H1 (cell line): Measurements from ENCODE around the gene SCYL1. TPM values are rescaled to one million over a fixed set of nuclear protein-coding genes. Genes with fewer than 3 reads are reported as not detected.

Experiments used
- CTCF ChIA-PET: fragments of 300-600 bp; sonication (Branson Sonifier 250); formaldehyde crosslinking; loops from one replicate; lab custom pipeline; 2021; ENCODE audit not compliant: partially characterized antibody; lab: Charles Lee
- POLR2A ChIA-PET: fragments of 300-600 bp; sonication (Branson Sonifier 250); formaldehyde crosslinking; loops from one replicate; lab custom pipeline; 2021; ENCODE audit warnings: inconsistent platforms; ENCODE audit not compliant: partially characterized antibody; lab: Charles Lee
- DNase-seq, 2 experiments: peaks; one replicate each; pipeline versions ENCODE4 v3.0.0 to v3.0.0-alpha.2; 2010 to 2022; ENCODE audit warnings: low spot score in 2 of 2, low read depth in 1 of 2, mixed read lengths in 1 of 2
- FAIRE-seq: peaks from 2 replicates; lab custom pipeline; 2011; peaks lifted over from hg19 to GRCh38; lab: Jason Lieb, UNC
- H2AFZ ChIP-seq: 2 replicates; pipeline ENCODE4 v1.8.1; 2012; ENCODE audit warnings: low read length, inconsistent platforms
- H2AK5ac ChIP-seq: 2 replicates; pipeline ENCODE4 v1.6.1; 2013; ENCODE audit warnings: low read depth, low read length
- H2BK120ac ChIP-seq: replicated peaks from 2 replicates; pipeline ENCODE3; 2013; ENCODE audit warnings: low read depth, low read length, inconsistent platforms
- H2BK12ac ChIP-seq: 2 replicates; pipeline ENCODE4 v1.6.1; 2013; ENCODE audit warnings: low read depth, low read length
- H2BK15ac ChIP-seq: 2 replicates; pipeline ENCODE4 v1.6.1; 2013; ENCODE audit warnings: low read length
- H2BK20ac ChIP-seq: 2 replicates; pipeline ENCODE4 v1.6.1; 2013; ENCODE audit warnings: low read length
- H2BK5ac ChIP-seq: 2 replicates; pipeline ENCODE4 v1.6.1; 2013; ENCODE audit warnings: low read depth, low read length
- H3K14ac ChIP-seq: 2 replicates; pipeline ENCODE4 v1.6.1; 2013; ENCODE audit warnings: inconsistent platforms; ENCODE audit not compliant: insufficient read length
- H3K18ac ChIP-seq: 2 replicates; pipeline ENCODE4 v1.6.1; 2013; ENCODE audit warnings: low read length; ENCODE audit errors: extremely low read depth
- H3K23ac ChIP-seq: 2 replicates; pipeline ENCODE4 v1.6.1; 2013; ENCODE audit warnings: inconsistent platforms; ENCODE audit not compliant: insufficient read length
- H3K23me2 ChIP-seq: 2 replicates; pipeline ENCODE4 v1.6.1; 2013; ENCODE audit warnings: low read depth, low read length
- H3K27ac ChIP-seq: 2 replicates; pipeline ENCODE4 v1.6.1; 2011; ENCODE audit warnings: low read depth, low read length, inconsistent platforms
- H3K27me3 ChIP-seq, 4 experiments: replicated peaks in 1 of 4; 1 replicate in 1 of 4; 2 replicates in 3 of 4; pipeline versions ENCODE4 v1.6.1 to v1.8.1; 2011 to 2013; ENCODE audit warnings: low read length in 3 of 4, mild to moderate bottlenecking in 3 of 4, inconsistent platforms in 2 of 4, mixed read lengths in 2 of 4, moderate library complexity in 1 of 4; ENCODE audit not compliant: control insufficient read depth in 3 of 4, insufficient read depth in 3 of 4; ENCODE audit errors: extremely low read depth in 1 of 4
- H3K36me3 ChIP-seq, 4 experiments: 2 replicates each; pipeline versions ENCODE4 v1.6.1 to v1.8.1; 2011 to 2013; ENCODE audit warnings: mild to moderate bottlenecking in 4 of 4, low read length in 3 of 4, moderate library complexity in 2 of 4, control low read depth in 1 of 4, inconsistent platforms in 1 of 4; ENCODE audit not compliant: insufficient read depth in 4 of 4, control insufficient read depth in 2 of 4
- H3K4ac ChIP-seq: replicated peaks from 2 replicates; pipeline ENCODE3; 2013; ENCODE audit warnings: low read length, low read depth, mixed read lengths, inconsistent platforms; ENCODE audit not compliant: insufficient read length
- H3K4me1 ChIP-seq, 4 experiments: replicated peaks in 1 of 4; 1 replicate in 1 of 4; 2 replicates in 3 of 4; pipeline versions ENCODE4 v1.6.1 to v1.8.1; 2011 to 2013; ENCODE audit warnings: low read length in 3 of 4, inconsistent platforms in 2 of 4, mixed read lengths in 1 of 4; ENCODE audit not compliant: insufficient read depth in 4 of 4, control insufficient read depth in 3 of 4
- H3K4me2 ChIP-seq, 2 experiments: 2 replicates each; pipeline versions ENCODE4 v1.6.1 to v1.8.1; 2011 to 2013; ENCODE audit warnings: low read depth in 2 of 2, low read length in 2 of 2, control low read depth in 1 of 2, inconsistent platforms in 1 of 2, mild to moderate bottlenecking in 1 of 2; ENCODE audit not compliant: insufficient read depth in 1 of 2
- H3K4me3 ChIP-seq, 4 experiments: fragments of 200-600, 300-600 bp in 1 of 4; sonication (generic), shearing (Covaris generic), sonication (Bioruptor Twin) in 1 of 4; 2 replicates each; pipeline versions ENCODE4 v1.5.1 to v1.8.1; 2011 to 2016; ENCODE audit warnings: low read length in 4 of 4, low read depth in 3 of 4, control low read depth in 2 of 4, inconsistent platforms in 2 of 4, mild to moderate bottlenecking in 2 of 4, mixed read lengths in 1 of 4, moderate library complexity in 1 of 4; ENCODE audit not compliant: insufficient read depth in 2 of 4; ENCODE audit errors: extremely low read depth in 1 of 4
- H3K56ac ChIP-seq: replicated peaks from 2 replicates; pipeline ENCODE3; 2013; ENCODE audit warnings: low read depth, mild to moderate bottlenecking, mixed read lengths, low read length, inconsistent platforms; ENCODE audit not compliant: insufficient read length
- H3K79me1 ChIP-seq: 2 replicates; pipeline ENCODE4 v1.6.1; 2013; ENCODE audit warnings: low read depth, low read length, control low read depth
- H3K79me2 ChIP-seq, 2 experiments: 2 replicates each; pipeline versions ENCODE4 v1.6.1 to v1.8.1; 2012 to 2013; ENCODE audit warnings: low read length in 2 of 2, mild to moderate bottlenecking in 2 of 2, inconsistent platforms in 1 of 2; ENCODE audit not compliant: insufficient read depth in 2 of 2, control insufficient read depth in 1 of 2
- H3K9ac ChIP-seq, 4 experiments: replicated peaks in 1 of 4; 1 replicate in 1 of 4; 2 replicates in 3 of 4; pipeline versions ENCODE4 v1.6.1 to v1.8.1; 2011 to 2013; ENCODE audit warnings: low read depth in 3 of 4, low read length in 3 of 4, control low read depth in 2 of 4, mild to moderate bottlenecking in 2 of 4, moderate library complexity in 2 of 4, inconsistent platforms in 1 of 4; ENCODE audit errors: extremely low read depth in 1 of 4
- H3K9me3 ChIP-seq, 2 experiments: 2 replicates each; pipeline versions ENCODE4 v1.6.1 to v1.8.1; 2012 to 2013; ENCODE audit warnings: mild to moderate bottlenecking in 2 of 2, moderate library complexity in 2 of 2, control low read depth in 1 of 2, inconsistent platforms in 1 of 2, low read depth in 1 of 2, low read length in 1 of 2, mixed read lengths in 1 of 2; ENCODE audit not compliant: insufficient read depth in 2 of 2
- H4K20me1 ChIP-seq, 2 experiments: replicated peaks in 1 of 2; 2 replicates each; pipeline versions ENCODE3 to v1.8.1; 2011 to 2013; ENCODE audit warnings: inconsistent platforms in 2 of 2, low read length in 2 of 2, mild to moderate bottlenecking in 1 of 2; ENCODE audit not compliant: insufficient read depth in 2 of 2, control insufficient read depth in 1 of 2
- H4K5ac ChIP-seq: 2 replicates; pipeline ENCODE4 v1.6.1; 2013; ENCODE audit warnings: low read length, low read depth, mixed read lengths, inconsistent platforms; ENCODE audit not compliant: insufficient read length
- H4K8ac ChIP-seq: 2 replicates; pipeline ENCODE4 v1.8.0; 2013; ENCODE audit warnings: mild to moderate bottlenecking, moderate library complexity, low read length, inconsistent platforms; ENCODE audit not compliant: insufficient read depth; ENCODE audit errors: extremely low read depth
- H4K91ac ChIP-seq: replicated peaks from 2 replicates; pipeline ENCODE3; 2013; ENCODE audit warnings: low read length, mixed read lengths, inconsistent platforms; ENCODE audit not compliant: insufficient read length
- JUND ChIP-seq: IDR thresholded peaks from 2 replicates; pipeline ENCODE4 v1.6.1; 2011; ENCODE audit warnings: mild to moderate bottlenecking, improper control_type of control experiment, low read length
- KDM4A ChIP-seq: IDR thresholded peaks from one replicate; pipeline ENCODE4 v1.7.1; 2012; ENCODE audit warnings: low read depth, mild to moderate bottlenecking, moderate library complexity, low read length, inconsistent platforms; ENCODE audit not compliant: severe bottlenecking
- NANOG ChIP-seq: IDR thresholded peaks from 2 replicates; pipeline ENCODE4 v1.6.1; 2011; ENCODE audit warnings: low read length, low read depth, mild to moderate bottlenecking, inconsistent platforms; ENCODE audit not compliant: insufficient read depth, poor library complexity, severe bottlenecking
- PHF8 ChIP-seq: fragments of 200-600 bp; sonication (generic); conservative IDR thresholded peaks from 2 replicates; pipeline ENCODE4 v1.7.1; 2012; ENCODE audit warnings: low read depth, mild to moderate bottlenecking, inconsistent platforms, low read length, moderate library complexity
- ZNF274 ChIP-seq: IDR thresholded peaks from 2 replicates; pipeline ENCODE4 v1.7.0; 2012; ENCODE audit warnings: low read length, borderline replicate concordance; ENCODE audit errors: extremely low read depth
- WGBS, 2 experiments: shearing (Covaris generic) in 1 of 2; methylation state at CpG; one replicate each; pipeline versions ENCODE4 v1.1.6 to v1.1.7; 2013 to 2015; ENCODE audit warnings: low lambda C conversion rate in 2 of 2, mixed read lengths in 2 of 2, inconsistent platforms in 1 of 2, low coverage in 1 of 2, missing lambda C conversion rate in 1 of 2; ENCODE audit not compliant: insufficient replicate concordance in 2 of 2, insufficient coverage in 1 of 2, insufficient read length in 1 of 2; ENCODE audit errors: extremely low coverage in 1 of 2, missing lambda C conversion rate in 1 of 2; 5-methylcytosine and 5-hydroxymethylcytosine counted together
- polyA plus RNA-seq, 7 experiments: library from polyadenylated mRNA; depleted of rRNA in 3 of 7; stranded (reverse) in 5 of 7; unstranded in 2 of 7; fragments of >200 nt in 5 of 7; fragments of 200-250 nt in 2 of 7; gene quantifications; 1 replicate in 5 of 7; 2 replicates in 1 of 7; 4 replicates in 1 of 7; pipeline versions ENCODE4 v1.2.1 to v1.2.3, GENCODE V29; 2011 to 2013; ENCODE audit warnings: missing spikeins in 2 of 7, mixed read lengths in 2 of 7
- total RNA-seq: library from RNA; stranded (reverse); fragmentation: NEBNext Ultra II Directional; extraction: Animal tissue kit (Norgen Biotek cat#: 25700); gene quantifications from 2 replicates; pipeline ENCODE4 v1.2.1, GENCODE V29; 2021

SCYL1 gene
- total and polyA plus RNA-seq, 2 of the 8 experiments (the other 6 are each of a cell fraction or from before 2014, with no cell fraction given): 59.8 to 77.7 TPM

DNA sequence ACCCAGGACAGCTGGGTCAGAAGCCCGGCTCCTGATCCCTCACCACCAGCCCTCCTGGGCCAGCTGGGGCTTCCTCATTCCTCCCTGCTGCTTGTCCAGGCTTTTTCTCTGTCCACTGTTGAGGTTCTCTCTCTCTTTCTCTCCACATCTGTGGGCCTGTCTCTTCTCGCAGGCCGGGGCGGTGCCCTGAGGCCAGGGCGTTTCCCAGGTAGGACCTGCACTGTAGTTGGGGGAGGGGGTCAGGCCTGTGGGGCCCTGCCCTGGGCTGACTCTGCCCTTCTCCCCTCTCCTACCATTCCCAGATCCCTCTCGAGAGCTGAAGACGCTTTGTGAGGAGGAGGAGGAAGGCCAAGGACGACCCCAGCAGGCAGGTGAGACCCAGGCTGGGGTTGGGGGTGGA, 55.9 kb downstream of the SCYL1 start:
- Histone ChIP-seq H4K20me1 (no peaks in the 10 kb centered on the region), H3K14ac (no peak overlapping the region)
- CTCF ChIA-PET: interaction anchor here (1.5 to 14.5 kb wide), 4 partner anchors 9 to 40 kb away, joined by 5 to 162 read pairs (median 60); partner anchors contain the start of genes FAM89B and ZNRD2
- TF ChIP-seq PHF8: no peak
- no peak for TF ChIP-seq KDM4A
- TF ChIP-seq NANOG: no peak
- TF ChIP-seq ZNF274: no peak
- no peak for TF ChIP-seq JUND

More for the DNA sequence above, 55.9 kb downstream of the SCYL1 start:
- H3K9me3 ChIP-seq: no peaks in the 10 kb centered on the region
- H4K8ac ChIP-seq: no peak overlapping the region
- H3K9ac ChIP-seq: no peak overlapping the region
- H3K18ac ChIP-seq: no peak overlapping the region
- no peak overlapping the region for H2BK15ac ChIP-seq
- H3K23ac ChIP-seq: no peak overlapping the region
- H2AK5ac ChIP-seq: no peak overlapping the region
- H2BK20ac ChIP-seq: no peak overlapping the region
- H2BK5ac ChIP-seq: no peak overlapping the region
- no peaks in the 10 kb centered on the region for H3K79me1 ChIP-seq
- peaks cover 6% of the 10 kb centered on the region; the same call in 1 of the 2 replicates for H3K23me2 ChIP-seq
- H3K36me3 ChIP-seq: no peaks in the 10 kb centered on the region
- no peak overlapping the region for H3K4me3 ChIP-seq
- FAIRE-seq (no peak), DNase-seq (no peak)
- H2BK12ac ChIP-seq: no peak overlapping the region
- H3K79me2 ChIP-seq: no peaks in the 10 kb centered on the region
- peaks cover 0 to 15% (median 7%) of the 10 kb centered on the region in 4 experiments; a peak in 5 of 7 replicates for H3K4me1 ChIP-seq
- H3K4ac ChIP-seq: no peak overlapping the region
- 90% methylated on average over 5 of the region's 8 CpGs; no CpG with 5 or more reads in 1 of the 2 experiments for WGBS, 2 experiments
- H3K27ac ChIP-seq: no peak overlapping the region
- H2AFZ ChIP-seq: no peak overlapping the region
- no peak overlapping the region for H4K91ac ChIP-seq
- POLR2A ChIA-PET: interaction anchor here (0.8 to 1.4 kb wide), 3 partner anchors 9 to 279 kb away, joined by 3 read pairs; partner anchors contain the start of genes FAM89B, KCNK7 and MUS81
- H4K5ac ChIP-seq: no peak overlapping the region
- H3K56ac ChIP-seq: no peak overlapping the region
- no peak overlapping the region for H2BK120ac ChIP-seq
- H3K27me3 ChIP-seq: peaks cover 27 to 61% (median 48%) of the 10 kb centered on the region in 4 experiments
- no peak overlapping the region for H3K4me2 ChIP-seq
